ENCODE data around the gene WASF1.

DNA sequence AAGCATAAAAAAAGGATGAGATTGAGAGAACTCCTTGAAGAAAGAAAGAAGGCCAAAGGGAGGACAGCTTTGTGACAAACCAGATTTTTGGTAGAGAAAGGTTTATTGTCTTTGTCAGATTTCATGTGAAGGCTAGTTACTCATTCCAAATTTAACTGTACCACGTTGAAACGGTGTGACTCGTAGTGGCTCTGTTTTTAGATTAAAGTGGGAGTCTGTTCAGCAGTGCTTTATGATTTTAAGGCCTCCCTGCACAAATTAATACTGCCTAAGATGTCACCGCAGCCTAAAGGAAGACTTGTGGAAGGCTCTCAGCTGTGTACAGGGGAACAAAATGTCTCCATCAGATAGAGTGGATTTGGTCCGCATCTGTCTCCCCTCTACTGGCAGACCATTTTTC is 36.7 kb upstream of the WASF1 start:
- TF ChIP-seq GATA2 (IDR thresholded peaks at IDR 0.05; ENCODE audit: low read depth, low read length): no peak
- TF ChIP-seq GATA3 (IDR thresholded peaks at IDR 0.05; ENCODE audit: low read depth, low read length): no peak

Measured in SH-SY5Y (cell line).